GM21367 (cell line): ENCODE measurements around the gene HSPA1A.

ENCODE experiments used
- ATAC-seq: cut with Tn5 transposase; IDR thresholded peaks from one replicate; pipeline ENCODE4 v1.9.1; 2021; ENCODE audit not compliant: unreplicated experiment

The HSPA1A gene

DNA sequence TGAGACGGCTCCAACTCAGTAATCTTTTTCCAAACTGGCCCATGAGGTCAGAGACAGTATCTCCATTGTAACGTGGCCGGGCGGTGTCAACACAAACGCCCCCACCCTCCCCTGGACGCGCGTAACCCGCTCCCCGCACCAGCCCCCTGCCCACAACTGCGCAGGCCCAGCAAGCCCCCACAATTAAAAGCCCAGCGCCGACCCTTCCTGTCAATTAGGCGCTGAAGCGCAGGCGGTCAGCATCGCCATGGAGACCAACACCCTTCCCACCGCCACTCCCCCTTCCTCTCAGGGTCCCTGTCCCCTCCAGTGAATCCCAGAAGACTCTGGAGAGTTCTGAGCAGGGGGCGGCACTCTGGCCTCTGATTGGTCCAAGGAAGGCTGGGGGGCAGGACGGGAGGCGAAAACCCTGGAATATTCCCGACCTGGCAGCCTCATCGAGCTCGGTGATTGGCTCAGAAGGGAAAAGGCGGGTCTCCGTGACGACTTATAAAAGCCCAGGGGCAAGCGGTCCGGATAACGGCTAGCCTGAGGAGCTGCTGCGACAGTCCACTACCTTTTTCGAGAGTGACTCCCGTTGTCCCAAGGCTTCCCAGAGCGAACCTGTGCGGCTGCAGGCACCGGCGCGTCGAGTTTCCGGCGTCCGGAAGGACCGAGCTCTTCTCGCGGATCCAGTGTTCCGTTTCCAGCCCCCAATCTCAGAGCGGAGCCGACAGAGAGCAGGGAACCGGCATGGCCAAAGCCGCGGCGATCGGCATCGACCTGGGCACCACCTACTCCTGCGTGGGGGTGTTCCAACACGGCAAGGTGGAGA, at the start of gene HSPA1A, which contains the start of gene HSPA1L:
Gene HSPA1A, plus strand, starts transcription at position 519 of the 814 bp plus-strand sequence. Its CDS starts 214 bp downstream, at position 733.
Gene HSPA1L, minus strand, starts transcription at position 259 of the 814 bp plus-strand sequence. CDS start 3,311 bp downstream, outside the sequence.
- ATAC-seq: no peak

DNA sequence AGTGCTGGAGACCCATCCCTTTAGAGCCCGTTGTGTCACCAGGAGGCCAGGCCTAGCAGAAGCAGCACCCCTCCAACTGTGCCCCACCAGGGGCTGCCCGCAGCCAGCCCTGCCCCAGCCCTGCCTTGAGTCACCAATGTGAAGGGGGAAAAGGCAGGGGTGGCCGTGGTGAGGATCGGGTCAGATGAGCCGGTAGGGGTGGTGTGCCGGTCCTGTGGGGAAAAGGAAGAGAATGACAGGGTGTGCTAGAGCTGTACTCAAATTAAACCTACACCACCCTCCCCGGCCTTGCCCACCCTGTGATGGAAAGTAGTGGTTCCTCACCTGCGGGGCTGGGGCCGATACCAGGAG, 49.8 kb upstream of the HSPA1A start:
- no peak for ATAC-seq

DNA sequence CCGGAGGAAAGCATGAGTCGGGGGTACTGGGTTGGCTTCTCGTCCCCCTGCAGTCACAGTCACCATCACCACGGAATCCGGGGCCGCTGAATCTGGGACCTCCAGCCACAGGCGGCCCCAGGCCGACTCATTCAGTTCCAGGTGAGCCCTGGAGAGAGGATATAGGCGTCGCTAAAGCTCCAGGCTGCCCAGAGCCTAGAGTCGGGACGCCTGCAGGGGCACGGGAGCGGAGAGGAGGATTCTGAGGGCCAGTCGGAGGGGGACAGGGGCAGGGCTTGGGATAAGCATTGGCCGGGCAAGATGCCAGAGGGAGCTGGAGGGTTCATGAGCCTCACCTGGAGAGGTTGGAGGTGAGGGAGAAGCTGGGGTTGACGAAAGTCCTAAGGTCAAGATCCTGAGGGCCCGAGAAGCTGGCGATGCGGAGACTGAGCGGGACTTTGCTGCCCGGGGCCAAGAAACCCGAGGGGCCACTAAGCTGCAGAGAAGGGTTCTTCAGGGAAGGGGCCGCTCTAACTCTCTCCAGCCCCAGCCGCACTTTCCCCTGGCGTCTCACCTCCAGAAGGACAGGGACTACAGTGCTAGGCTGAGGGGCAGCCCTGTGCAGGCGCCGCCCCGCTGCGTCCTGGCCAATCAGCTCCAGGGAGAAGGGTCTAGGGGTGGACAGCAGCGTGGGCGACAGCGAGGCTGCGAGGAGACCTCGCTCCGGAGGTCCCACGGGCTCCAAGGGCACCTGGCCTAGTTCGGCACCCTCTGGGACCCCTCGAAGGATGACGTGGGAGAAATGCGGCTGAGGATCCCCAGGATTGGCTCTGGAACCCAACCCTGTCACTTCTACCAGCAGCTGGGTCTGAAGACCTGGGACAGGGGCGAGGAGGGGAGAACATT, 49.2 kb upstream of the HSPA1A start:
- no peak for ATAC-seq

DNA sequence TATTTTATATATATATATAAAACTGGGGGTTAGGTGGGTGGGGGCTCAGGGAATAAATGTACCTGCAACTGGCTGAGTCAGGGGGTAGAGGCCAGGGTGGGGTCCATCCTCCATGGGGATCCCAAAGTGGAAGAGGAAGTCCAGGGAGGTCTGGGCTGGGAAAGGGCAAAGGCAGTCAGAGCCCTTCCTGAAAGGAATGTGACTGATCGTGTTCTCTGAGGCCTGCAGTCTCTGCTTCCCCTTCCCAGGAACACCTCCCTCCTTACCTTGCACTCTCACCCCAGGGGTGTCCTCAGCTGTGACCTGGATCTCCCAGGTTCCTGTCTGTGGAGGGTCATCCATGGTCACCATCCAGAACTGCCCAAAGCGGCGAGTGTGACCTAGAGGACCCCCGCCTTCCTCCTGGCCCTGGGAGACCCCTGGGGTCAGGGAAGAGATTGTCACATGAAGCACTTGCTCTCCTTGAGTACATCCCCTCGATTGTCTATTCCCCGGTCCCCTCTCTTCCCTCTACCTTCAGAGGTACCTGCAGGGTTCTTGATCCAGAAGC, 48.2 kb upstream of the HSPA1A start:
- ATAC-seq: no peak

DNA sequence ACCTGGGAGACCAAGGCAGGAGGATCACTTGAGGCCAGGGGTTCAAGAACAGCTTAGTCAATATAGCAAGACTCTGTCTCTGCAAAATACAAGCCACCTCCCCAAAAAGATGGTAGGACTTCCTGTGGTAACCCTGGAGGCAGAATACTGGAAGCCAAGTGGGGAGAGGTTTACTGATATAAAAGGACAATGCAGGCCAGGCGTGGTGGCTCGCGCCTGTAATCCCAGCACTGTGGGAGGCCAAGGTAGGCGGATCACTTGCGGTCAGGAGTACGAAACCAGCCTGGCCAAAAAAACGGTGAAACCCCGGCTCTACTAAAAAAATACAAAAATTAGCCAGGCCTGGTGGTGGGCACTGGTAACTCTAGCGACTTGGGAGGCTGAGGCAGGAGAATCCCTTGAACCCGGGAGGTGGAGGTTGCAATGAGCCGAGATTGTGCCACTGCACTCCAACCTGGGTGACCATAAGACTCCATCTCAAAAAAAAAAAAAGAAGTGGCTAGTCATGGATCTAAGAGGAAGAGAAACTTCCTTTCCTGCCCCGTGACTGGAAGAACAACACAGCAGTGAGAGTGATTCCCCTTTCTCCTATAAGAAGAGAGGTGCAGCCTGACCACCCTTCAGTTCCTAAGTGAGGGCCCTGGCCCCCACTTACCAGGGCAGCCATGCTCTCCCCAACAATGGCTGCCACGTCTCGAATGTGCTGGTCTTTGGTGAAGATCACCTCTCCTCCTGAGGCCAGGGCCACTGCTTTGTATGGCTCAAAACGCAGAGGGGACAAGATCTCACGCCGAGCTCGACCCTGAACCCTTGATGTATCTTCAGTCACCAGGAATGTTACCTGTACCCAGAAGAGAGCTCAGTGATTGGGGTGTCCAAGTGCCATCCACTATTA, 46.7 kb upstream of the HSPA1A start:
- ATAC-seq: no peak

DNA sequence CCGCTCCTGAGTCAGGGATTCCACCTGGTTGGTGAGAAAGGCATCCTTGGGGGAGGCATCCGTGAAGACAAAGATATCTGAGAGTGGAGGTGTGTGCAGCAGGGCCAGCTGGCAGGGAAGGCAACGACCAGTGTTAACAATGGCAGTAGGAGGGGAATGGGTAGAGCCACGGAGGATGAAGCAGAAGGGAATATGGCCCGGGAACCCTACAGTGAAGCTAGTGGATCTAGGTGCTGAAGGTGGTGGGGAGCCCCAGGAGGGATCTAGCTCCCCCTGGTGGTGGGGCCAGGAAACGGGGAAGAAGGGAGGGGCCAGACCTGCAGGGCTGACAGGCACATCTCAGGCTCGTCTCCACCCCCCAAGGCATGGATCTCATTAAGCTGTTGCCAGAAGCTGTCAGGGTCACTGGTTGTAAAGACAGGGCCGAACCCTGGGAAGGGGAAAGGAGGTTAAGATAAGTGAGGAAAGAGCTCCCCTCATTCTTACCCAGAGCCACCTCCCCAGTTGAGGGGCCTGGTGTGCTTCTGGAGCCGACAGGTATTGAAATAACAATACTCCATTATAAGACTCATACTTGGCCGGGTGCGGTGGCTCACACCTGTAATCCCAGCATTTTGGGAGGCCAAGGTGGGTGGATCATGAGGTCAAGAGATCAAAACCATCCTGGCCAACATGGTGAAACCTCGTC, 45.5 kb upstream of the HSPA1A start:
- no peak for ATAC-seq

DNA sequence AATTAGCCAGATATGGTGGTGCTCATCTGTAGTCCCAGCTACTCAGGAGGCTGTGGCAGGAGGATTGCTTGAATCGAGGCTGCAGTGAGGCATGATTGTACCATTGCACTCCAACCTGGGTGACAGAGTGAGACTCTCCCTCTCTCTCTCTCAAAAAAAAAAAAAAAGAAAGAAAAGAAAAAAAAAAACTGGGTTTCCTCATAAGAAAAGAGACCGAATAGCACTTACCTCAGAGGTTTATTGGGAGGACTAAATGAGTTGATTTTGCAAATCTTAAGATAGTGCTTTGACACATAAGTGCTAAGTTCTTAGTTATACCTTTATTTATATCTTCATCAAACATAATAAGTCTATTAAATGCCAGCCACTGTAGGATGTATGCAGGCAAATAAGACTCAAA, 44.5 kb upstream of the HSPA1A start:
- no peak for ATAC-seq

DNA sequence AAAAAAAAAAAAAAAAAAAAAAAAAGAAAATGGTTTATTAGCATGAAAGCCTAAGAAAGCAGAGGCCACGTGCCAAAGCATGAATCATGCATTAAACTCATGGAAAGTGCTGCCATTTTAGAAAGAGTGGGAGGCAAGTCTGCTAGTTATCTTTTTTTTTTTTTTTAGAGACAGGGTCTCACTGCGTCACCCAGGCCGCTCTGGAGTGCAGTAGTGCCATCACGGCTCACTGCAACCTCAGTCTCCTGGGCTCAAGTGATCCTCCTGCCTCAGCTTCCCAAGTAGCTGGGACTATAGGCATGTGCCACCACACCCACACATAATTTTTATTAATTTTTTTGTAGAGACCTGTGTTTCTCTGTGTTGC, 43.4 kb upstream of the HSPA1A start:
- ATAC-seq: no peak

DNA sequence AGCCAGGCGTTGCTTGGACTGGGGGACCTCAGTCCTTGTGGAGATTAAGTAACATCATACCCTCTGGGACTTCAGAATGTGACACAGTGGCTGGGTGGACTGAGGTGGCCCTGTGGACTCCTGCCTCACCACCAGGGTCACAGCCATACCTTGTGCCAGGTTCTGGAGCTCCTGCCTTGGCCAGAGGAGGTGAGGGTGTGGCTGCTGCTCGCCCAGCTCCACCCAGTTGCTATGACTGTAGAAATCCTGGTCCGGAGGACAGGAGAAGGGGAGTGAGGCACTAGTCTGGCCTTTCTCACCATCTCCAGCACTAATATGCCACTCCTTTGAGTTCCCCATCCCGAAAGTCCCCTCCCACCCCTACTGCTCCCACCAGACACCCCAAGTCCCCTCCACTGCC, 40.2 kb upstream of the HSPA1A start:
- ATAC-seq: no peak

DNA sequence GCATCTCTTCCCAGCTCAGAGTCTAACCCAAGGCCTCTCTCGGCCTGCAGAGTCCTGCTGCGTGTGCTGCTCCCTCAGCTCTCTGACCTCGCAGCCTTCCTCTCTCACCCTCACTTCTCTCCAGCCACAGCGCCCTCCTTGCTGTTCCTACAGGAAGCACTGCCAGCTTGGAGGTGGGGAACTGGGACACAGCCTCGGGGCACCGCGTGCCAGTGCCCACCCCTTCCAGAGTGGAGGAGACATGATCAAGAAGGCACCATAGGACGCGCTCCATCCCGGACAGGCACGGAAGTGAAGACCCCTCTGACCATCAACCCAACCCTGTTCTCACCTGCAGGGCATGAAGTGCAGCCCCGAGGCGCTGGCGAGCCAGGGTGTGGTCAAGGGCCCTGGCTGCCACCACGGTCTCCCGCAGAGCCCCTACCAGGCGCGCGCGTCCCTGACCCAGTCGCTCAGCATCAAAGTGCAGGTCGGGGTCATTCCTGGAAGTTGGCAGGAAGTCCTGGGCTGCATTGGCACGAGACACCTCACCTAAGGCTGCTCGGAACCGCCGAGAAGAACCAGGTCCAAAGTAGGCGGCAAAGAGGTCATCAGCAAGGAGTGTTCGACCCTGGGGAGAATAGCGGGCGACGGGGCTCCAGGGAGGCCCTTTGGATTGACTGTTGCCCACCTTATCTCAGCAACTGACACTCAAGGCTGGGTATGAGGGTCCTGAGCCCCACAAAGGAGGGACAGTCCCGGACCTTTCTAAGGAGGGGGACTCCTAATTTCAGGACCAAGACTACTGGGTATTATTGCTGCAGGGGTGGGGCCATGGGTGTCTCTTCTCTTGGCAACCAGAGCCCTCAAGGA, 39.5 kb upstream of the HSPA1A start:
- ATAC-seq: no peak

DNA sequence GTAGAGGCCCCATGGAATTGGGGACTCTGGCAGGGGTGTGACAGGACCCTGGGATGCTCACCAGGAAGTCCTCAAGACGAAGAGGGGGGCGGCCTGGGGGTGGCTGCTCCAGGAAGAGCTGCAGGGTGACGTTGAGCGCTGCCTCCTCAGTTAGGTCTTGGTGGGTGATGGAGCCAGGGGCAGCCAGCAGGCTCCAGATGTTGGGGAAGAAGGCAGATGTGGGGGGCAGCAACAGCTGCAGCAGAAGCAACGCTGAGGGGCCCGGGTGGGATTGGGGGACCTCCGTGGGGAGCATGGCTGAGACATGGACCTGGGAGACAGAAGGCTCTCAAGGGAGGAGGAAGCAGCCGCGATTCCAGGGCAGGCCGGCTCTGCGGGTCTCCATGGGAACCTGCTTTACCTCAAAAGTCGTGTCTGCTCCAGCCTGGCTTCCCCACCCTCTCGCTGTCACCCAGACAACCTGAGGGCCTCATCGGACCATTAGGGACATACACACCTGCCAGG, 38.8 kb upstream of the HSPA1A start:
- ATAC-seq: no peak

DNA sequence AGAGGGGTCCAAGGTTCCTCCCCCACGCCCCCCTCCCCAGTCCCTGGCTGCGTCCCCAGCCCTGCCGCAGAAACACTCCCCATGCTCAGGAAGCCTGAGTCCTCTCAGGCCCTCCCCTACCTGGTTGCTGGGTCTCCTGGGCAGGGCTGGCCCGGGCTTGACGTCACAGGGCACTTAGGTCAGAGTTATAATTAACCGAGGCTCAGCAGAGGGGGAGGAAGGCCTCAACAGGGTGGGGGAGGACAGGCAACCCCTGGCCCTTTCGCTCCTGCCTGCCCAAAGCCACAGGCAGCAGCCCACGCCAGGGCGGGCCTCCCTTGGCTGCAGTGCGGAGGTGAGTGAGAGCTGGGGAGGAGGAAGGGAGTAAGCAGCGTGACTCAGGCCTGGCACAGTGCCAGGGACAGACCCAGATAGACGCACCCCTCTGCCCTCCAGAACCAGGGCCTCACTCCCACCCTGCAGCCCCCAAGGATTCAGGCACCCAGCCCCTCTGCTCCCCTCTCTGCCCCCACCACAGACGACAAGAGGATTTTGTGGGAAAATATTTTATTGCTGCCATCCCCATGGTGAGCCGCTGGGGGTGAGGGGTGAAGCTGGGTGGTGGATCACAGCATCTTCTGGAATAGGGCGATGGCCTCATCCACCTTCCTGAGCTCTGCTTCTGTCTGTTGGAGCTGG, 38.2 kb upstream of the HSPA1A start, which contains the start of gene VWA7:
Gene VWA7, minus strand, starts transcription at position 340 of the 678 bp plus-strand sequence. CDS start 549 bp downstream, outside the sequence.
- ATAC-seq: peak; percentile 49

DNA sequence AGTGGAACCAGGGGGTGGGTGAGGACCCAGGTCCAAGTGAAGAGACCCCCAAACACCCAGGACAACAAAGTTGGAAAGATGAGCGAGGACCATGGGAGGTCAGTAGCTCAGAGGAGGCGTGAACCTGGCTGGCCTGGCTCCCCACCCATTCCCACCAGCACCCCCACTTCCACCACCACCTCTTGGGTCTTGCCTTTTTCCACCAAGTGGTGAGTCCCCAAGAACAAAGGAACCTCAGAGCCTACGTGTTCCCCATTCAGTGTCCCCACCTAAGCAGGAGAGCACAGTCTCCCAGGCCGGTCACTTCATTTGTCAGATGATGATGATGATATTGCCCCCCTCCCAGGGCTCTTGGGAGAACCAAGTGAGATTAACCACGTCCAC, 37.7 kb upstream of the HSPA1A start:
- ATAC-seq: no peak

DNA sequence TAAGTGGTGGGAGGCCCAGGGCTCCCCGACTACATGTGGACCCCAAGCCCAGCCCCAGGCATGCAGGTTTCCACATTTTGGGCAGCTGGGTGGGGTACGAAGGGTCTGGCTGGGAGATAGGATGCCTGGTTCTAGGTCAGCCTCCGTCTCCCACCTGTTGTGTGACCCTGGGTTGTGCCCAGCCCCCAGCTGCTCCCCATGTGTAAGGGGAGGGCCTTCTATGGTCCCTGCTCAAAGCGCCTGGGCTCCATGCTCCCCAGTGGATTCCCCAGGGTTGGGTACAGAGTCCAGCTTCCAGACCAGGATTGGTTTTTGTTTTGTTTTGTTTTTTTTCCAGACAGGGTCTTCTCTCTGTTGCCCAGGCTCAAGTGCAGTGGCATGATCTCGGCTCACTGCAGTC, 37.1 kb upstream of the HSPA1A start:
- ATAC-seq: no peak

DNA sequence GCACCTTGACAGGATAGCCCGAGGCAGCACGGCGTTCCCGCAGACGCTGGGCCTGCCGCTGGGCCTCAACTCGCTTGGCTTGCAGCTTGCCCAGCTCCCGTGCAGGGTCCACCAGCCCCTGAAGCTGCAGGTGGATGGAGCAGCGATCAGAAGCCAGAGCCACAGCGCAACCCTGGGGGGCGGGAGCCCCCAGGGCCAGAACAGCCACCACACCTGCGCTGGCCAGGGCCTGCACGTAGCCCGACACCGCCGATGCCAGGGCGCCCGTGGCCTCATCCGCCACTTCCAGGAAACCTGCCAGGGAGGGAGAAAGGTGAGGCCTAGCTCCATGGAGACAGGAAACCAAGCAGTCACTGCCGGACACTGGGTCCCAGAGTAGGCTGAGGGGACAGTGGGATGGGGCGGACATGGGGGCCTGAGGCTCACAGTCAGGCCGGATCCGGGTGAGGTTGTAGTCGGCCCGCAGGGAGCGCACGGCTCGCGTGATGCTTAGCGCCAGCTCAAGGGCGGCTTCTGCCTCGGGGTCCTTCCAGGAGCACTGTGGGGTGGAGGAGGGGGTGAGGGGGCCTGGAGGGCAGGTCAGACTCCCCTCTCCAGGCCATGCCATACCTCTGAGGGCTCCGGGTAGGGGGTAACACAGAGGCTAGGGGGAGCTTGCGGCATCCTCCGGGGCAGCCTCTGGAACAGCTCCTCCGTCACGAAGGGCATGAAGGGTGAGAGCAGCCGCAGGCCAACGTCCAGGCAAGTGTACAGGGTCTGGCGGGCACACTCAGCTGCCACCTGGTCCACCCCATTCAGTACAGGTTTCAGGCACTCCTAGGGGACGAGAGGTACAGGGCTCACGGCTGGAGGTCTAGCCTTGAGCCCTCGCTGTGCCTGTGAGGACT, 36.1 kb upstream of the HSPA1A start:
- no peak for ATAC-seq

DNA sequence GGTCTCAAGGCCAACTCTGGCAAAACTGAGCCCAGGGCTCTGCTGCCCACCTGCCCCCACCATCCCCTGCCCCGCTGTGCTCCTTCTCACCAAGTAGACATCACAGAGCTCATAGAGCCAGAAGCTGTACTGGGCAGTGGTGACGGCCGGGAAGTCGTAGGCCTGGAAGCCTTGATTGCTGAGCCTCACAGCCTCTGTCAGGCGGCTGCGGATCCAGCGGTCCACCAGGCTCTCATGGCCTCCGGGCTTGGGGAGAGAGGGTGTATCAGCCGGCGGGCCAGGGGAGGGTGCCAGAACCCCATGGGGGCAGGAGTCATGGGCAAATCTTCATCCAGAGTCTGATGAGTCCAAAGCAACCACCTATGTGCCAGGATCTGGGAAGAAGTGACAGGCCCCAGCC, 35.4 kb upstream of the HSPA1A start:
- no peak for ATAC-seq

DNA sequence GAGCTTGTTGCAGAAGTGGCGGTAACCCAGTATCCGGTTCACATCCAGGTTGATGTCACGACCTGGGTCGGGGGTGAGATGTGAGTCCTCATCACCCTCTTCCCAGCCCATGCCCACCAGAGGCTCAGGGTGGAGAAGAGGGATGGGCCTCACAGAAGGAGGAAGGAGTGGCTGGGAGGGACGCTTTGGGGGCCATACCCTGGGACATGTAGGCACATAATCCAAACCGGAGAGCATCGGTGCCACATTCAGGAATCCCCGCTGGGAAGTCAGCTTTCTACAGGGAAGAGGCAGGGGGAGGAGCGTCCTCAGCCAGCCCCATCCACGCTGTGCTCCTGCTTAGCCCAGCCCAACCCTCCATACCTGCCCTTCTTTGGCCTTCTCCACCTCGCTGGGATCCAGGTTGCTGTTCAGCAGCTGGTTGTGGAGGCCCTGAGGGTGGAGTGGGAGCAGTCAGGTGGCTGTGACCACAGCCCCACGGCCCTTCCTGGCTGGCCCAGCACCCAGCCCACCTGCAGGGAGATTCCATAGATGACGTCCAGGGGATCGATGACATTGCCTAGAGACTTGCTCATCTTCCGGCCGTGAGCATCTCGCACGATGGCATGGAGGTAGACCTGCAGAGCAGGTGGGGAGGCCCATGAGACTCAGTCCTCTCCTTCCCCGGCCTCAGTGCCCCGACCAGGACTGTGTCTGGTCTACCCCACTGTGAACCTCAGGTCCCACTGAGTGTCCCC, 34.7 kb upstream of the HSPA1A start:
- no peak for ATAC-seq
